GM23338 (cell line): Measurements from ENCODE around the gene GRIK4. TPM values are rescaled to one million over a fixed set of nuclear protein-coding genes. Genes with fewer than 3 reads are reported as not detected.

ENCODE experiments used
- ATAC-seq: fragments of 200-7000 bp; cut with Tn5 transposase; 3 replicates; pipeline ENCODE4 v1.9.1; 2020
- DNase-seq: peaks from one replicate; pipeline ENCODE4 v3.0.0-alpha.2; 2015; ENCODE audit warnings: low spot score
- H2AFZ ChIP-seq: fragments of 200-600 bp; sonication (generic); 2 replicates; pipeline ENCODE4 v1.8.0; 2016; ENCODE audit warnings: antibody characterized with exemption, mild to moderate bottlenecking, moderate library complexity
- H3F3A ChIP-seq: fragments of 200-600 bp; sonication (generic); replicated peaks from 2 replicates; pipeline ENCODE4 v1.8.0; 2017; ENCODE audit warnings: antibody characterized with exemption, mixed run types, low read depth
- H3K27ac ChIP-seq: fragments of 200-600 bp; sonication (generic); 2 replicates; pipeline ENCODE4 v1.6.1; 2016; ENCODE audit warnings: low read depth
- H3K27me3 ChIP-seq: fragments of 200-600 bp; sonication (generic); 2 replicates; pipeline ENCODE4 v1.8.0; 2016; ENCODE audit warnings: mild to moderate bottlenecking, mixed run types, moderate library complexity; ENCODE audit not compliant: insufficient read depth
- H3K36me3 ChIP-seq: fragments of 200-600 bp; sonication (generic); 2 replicates; pipeline ENCODE4 v1.8.0; 2016; ENCODE audit warnings: mild to moderate bottlenecking; ENCODE audit not compliant: insufficient read depth
- H3K4me1 ChIP-seq: fragments of 200-600 bp; sonication (generic); 2 replicates; pipeline ENCODE4 v1.8.0; 2016; ENCODE audit warnings: mild to moderate bottlenecking, moderate library complexity; ENCODE audit not compliant: insufficient read depth
- H3K4me2 ChIP-seq: fragments of 200-600 bp; sonication (generic); 2 replicates; pipeline ENCODE4 v1.7.1; 2017; ENCODE audit warnings: mixed run types
- H3K4me3 ChIP-seq: fragments of 200-600 bp; sonication (generic); 2 replicates; pipeline ENCODE4 v1.6.1; 2016; ENCODE audit warnings: mixed run types
- H3K79me2 ChIP-seq: fragments of 200-600 bp; sonication (generic); replicated peaks from 2 replicates; pipeline ENCODE4 v1.8.0; 2017; ENCODE audit warnings: mild to moderate bottlenecking; ENCODE audit not compliant: insufficient read depth
- H3K9me2 ChIP-seq: fragments of 200-600 bp; sonication (generic); 2 replicates; pipeline ENCODE4 v1.8.0; 2017; ENCODE audit not compliant: insufficient read depth
- H4K20me1 ChIP-seq: fragments of 200-600 bp; sonication (generic); replicated peaks from 2 replicates; pipeline ENCODE4 v1.8.0; 2017; ENCODE audit warnings: mild to moderate bottlenecking; ENCODE audit not compliant: insufficient read depth
- H3K27ac Mint-ChIP-seq: 2 replicates; pipeline ENCODE4 v1.8.0; 2020; ENCODE audit warnings: inconsistent platforms, mild to moderate bottlenecking, moderate library complexity, mixed read lengths
- H3K27me3 Mint-ChIP-seq: 3 replicates; pipeline ENCODE4 v1.8.0; 2022; ENCODE audit warnings: low read depth, mild to moderate bottlenecking, moderate library complexity, mixed read lengths, inconsistent platforms; ENCODE audit not compliant: insufficient read depth, poor library complexity
- H3K36me3 Mint-ChIP-seq: 3 replicates; pipeline ENCODE4 v1.8.0; 2021; ENCODE audit warnings: low read depth, mild to moderate bottlenecking, inconsistent platforms, moderate library complexity, mixed read lengths
- H3K4me1 Mint-ChIP-seq: 3 replicates; pipeline ENCODE4 v1.8.0; 2020; ENCODE audit warnings: mild to moderate bottlenecking, inconsistent platforms, mixed read lengths
- H3K4me3 Mint-ChIP-seq: 3 replicates; pipeline ENCODE4 v1.8.0; 2021; ENCODE audit warnings: moderate library complexity, mild to moderate bottlenecking, inconsistent platforms, mixed read lengths
- H3K9me3 Mint-ChIP-seq: 3 replicates; pipeline ENCODE4 v1.8.0; 2020; ENCODE audit warnings: moderate library complexity, mild to moderate bottlenecking, inconsistent platforms, mixed read lengths
- CREB1 ChIP-seq: fragments of 250-450 bp; sonication (Bioruptor Pico); IDR thresholded peaks from 2 replicates; pipeline ENCODE4 v1.5.0; 2020; ENCODE audit warnings: low read depth, mild to moderate bottlenecking, moderate library complexity
- EZH2 ChIP-seq: fragments of 200-600 bp; sonication (generic); IDR thresholded peaks from one replicate; pipeline ENCODE4 v1.8.0; 2017; ENCODE audit warnings: antibody characterized with exemption, mild to moderate bottlenecking, low read depth; ENCODE audit not compliant: unreplicated experiment
- NANOG ChIP-seq: IDR thresholded peaks from 2 replicates; pipeline ENCODE4 v1.6.1; 2016; ENCODE audit warnings: antibody characterized with exemption, borderline replicate concordance
- STAT1 ChIP-seq: IDR thresholded peaks from one replicate; pipeline ENCODE4 v1.6.1; 2016; ENCODE audit warnings: antibody characterized with exemption; ENCODE audit not compliant: unreplicated experiment
- ZNF114 ChIP-seq: fragments of 250-450 bp; sonication (Bioruptor Pico); IDR thresholded peaks from 2 replicates; pipeline ENCODE4 v1.5.0; 2020; ENCODE audit warnings: mild to moderate bottlenecking, moderate library complexity
- ZNF331 ChIP-seq: fragments of 250-450 bp; sonication (Bioruptor Pico); IDR thresholded peaks from 2 replicates; pipeline ENCODE4 v1.5.0; 2020; ENCODE audit warnings: low read depth, mild to moderate bottlenecking, moderate library complexity
- polyA plus RNA-seq: library from polyadenylated mRNA; unstranded; fragments of >200 nt; fragmentation: Nextera tagmentation; extraction: Ambion mirVana; gene quantifications from 2 replicates; pipeline ENCODE4 v1.2.1, GENCODE V29; 2016
- total RNA-seq: library from RNA; depleted of rRNA; stranded (reverse); fragments of >200 nt; shearing (Covaris generic); gene quantifications from 2 replicates; pipeline ENCODE4 v1.2.3, GENCODE V29; 2014
- TF ChIP-seq, protein P1 (sequence below): fragments of 250-450 bp; sonication (Bioruptor Pico); IDR thresholded peaks from 2 replicates; pipeline ENCODE4 v1.5.0; 2020; ENCODE audit warnings: mild to moderate bottlenecking, moderate library complexity
- TF ChIP-seq, protein P2 (sequence below): IDR thresholded peaks from 2 replicates; pipeline ENCODE4 v1.6.1; 2016; ENCODE audit warnings: antibody characterized with exemption
- TF ChIP-seq, protein P3 (sequence below): IDR thresholded peaks from one replicate; pipeline ENCODE4 v1.6.1; 2018; ENCODE audit warnings: antibody characterized with exemption; ENCODE audit not compliant: unreplicated experiment

Gene GRIK4
- total and polyA plus RNA-seq, 2 experiments from 2014 or later: 0.63 to 2.2 TPM

DNA sequence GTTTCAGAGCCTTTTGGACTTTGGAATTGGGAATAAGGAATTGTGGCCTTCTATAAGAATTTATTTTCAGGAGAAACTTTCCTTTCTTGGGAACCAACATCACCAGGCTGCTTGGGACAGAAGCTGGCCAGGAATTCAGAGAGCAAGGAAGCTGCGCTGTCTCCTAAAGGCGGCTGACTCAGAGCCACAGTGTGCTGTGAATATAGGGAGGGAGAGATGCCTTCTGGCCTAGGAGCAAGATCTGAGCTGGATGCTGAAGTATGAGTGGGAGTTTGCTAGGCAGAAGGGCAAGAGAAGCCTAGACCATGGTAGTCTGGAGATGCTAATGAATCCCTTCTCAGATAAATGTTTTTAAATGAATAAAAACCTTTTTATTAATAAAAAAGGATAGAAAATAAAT, 298.7 kb downstream of the GRIK4 start (continued):
- TF ChIP-seq, protein P1, sequence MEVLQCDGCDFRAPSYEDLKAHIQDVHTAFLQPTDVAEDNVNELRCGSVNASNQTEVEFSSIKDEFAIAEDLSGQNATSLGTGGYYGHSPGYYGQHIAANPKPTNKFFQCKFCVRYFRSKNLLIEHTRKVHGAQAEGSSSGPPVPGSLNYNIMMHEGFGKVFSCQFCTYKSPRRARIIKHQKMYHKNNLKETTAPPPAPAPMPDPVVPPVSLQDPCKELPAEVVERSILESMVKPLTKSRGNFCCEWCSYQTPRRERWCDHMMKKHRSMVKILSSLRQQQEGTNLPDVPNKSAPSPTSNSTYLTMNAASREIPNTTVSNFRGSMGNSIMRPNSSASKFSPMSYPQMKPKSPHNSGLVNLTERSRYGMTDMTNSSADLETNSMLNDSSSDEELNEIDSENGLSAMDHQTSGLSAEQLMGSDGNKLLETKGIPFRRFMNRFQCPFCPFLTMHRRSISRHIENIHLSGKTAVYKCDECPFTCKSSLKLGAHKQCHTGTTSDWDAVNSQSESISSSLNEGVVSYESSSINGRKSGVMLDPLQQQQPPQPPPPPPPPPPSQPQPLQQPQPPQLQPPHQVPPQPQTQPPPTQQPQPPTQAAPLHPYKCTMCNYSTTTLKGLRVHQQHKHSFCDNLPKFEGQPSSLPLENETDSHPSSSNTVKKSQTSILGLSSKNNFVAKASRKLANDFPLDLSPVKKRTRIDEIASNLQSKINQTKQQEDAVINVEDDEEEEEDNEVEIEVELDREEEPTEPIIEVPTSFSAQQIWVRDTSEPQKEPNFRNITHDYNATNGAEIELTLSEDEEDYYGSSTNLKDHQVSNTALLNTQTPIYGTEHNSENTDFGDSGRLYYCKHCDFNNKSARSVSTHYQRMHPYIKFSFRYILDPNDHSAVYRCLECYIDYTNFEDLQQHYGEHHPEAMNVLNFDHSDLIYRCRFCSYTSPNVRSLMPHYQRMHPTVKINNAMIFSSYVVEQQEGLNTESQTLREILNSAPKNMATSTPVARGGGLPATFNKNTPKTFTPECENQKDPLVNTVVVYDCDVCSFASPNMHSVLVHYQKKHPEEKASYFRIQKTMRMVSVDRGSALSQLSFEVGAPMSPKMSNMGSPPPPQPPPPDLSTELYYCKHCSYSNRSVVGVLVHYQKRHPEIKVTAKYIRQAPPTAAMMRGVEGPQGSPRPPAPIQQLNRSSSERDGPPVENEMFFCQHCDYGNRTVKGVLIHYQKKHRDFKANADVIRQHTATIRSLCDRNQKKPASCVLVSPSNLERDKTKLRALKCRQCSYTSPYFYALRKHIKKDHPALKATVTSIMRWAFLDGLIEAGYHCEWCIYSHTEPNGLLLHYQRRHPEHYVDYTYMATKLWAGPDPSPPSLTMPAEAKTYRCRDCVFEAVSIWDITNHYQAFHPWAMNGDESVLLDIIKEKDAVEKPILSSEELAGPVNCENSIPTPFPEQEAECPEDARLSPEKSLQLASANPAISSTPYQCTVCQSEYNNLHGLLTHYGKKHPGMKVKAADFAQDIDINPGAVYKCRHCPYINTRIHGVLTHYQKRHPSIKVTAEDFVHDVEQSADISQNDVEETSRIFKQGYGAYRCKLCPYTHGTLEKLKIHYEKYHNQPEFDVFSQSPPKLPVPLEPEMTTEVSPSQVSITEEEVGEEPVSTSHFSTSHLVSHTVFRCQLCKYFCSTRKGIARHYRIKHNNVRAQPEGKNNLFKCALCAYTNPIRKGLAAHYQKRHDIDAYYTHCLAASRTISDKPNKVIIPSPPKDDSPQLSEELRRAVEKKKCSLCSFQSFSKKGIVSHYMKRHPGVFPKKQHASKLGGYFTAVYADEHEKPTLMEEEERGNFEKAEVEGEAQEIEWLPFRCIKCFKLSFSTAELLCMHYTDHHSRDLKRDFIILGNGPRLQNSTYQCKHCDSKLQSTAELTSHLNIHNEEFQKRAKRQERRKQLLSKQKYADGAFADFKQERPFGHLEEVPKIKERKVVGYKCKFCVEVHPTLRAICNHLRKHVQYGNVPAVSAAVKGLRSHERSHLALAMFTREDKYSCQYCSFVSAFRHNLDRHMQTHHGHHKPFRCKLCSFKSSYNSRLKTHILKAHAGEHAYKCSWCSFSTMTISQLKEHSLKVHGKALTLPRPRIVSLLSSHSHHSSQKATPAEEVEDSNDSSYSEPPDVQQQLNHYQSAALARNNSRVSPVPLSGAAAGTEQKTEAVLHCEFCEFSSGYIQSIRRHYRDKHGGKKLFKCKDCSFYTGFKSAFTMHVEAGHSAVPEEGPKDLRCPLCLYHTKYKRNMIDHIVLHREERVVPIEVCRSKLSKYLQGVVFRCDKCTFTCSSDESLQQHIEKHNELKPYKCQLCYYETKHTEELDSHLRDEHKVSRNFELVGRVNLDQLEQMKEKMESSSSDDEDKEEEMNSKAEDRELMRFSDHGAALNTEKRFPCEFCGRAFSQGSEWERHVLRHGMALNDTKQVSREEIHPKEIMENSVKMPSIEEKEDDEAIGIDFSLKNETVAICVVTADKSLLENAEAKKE (CRISPR knock-in tag): no peak
- TF ChIP-seq NANOG (no peak), EZH2 (no peak), ZNF331 (CRISPR knock-in tag) (no peak)
- TF ChIP-seq, protein P2, sequence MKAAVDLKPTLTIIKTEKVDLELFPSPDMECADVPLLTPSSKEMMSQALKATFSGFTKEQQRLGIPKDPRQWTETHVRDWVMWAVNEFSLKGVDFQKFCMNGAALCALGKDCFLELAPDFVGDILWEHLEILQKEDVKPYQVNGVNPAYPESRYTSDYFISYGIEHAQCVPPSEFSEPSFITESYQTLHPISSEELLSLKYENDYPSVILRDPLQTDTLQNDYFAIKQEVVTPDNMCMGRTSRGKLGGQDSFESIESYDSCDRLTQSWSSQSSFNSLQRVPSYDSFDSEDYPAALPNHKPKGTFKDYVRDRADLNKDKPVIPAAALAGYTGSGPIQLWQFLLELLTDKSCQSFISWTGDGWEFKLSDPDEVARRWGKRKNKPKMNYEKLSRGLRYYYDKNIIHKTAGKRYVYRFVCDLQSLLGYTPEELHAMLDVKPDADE: no peak

DNA sequence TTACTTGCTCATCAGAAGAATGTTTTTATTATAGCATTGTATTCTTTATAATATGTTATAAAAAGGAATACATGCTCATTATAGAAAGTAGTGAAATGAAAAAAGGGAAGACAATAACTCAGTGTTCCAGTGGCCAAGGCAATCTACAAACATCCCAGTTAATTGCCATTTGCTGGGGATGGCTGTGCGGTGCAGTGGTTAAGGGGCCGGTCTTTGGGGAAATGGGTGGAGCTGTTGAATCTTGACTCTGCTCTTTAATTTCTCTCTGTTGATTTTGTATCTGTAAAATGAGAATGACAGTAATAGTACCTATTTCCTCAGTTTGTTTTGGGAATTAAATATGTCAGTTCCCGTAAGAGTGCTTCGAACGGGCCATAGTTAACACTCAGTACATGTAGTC, 299.7 kb downstream of the GRIK4 start:
- H3K4me3 Mint-ChIP-seq: no peak overlapping the region
- ATAC-seq (no peak), DNase-seq (no peak)
- Histone ChIP-seq H3K27me3 (no peaks in the 10 kb centered on the region), H3F3A (no peaks in the 10 kb centered on the region), H3K27ac (no peak overlapping the region), H3K9me2 (peaks cover 10% of the 10 kb centered on the region), H3K79me2 (no peaks in the 10 kb centered on the region), H3K4me2 (no peak overlapping the region), H3K4me3 (no peak overlapping the region), H2AFZ (no peak overlapping the region), H4K20me1 (no peaks in the 10 kb centered on the region), H3K4me1 (peaks cover 10% of the 10 kb centered on the region; the same call in 1 of the 2 replicates), H3K36me3 (no peaks in the 10 kb centered on the region)
- H3K27me3 Mint-ChIP-seq: peaks cover 2% of the 10 kb centered on the region
- H3K9me3 Mint-ChIP-seq: no peaks in the 10 kb centered on the region
- peaks cover 15% of the 10 kb centered on the region for H3K4me1 Mint-ChIP-seq
- H3K27ac Mint-ChIP-seq: no peak overlapping the region
- H3K36me3 Mint-ChIP-seq: no peaks in the 10 kb centered on the region
- no peak for TF ChIP-seq CREB1 (CRISPR knock-in tag)
- no peak for TF ChIP-seq STAT1
- no peak for TF ChIP-seq NANOG
- TF ChIP-seq ZNF114 (CRISPR knock-in tag): no peak
- TF ChIP-seq, protein P3, sequence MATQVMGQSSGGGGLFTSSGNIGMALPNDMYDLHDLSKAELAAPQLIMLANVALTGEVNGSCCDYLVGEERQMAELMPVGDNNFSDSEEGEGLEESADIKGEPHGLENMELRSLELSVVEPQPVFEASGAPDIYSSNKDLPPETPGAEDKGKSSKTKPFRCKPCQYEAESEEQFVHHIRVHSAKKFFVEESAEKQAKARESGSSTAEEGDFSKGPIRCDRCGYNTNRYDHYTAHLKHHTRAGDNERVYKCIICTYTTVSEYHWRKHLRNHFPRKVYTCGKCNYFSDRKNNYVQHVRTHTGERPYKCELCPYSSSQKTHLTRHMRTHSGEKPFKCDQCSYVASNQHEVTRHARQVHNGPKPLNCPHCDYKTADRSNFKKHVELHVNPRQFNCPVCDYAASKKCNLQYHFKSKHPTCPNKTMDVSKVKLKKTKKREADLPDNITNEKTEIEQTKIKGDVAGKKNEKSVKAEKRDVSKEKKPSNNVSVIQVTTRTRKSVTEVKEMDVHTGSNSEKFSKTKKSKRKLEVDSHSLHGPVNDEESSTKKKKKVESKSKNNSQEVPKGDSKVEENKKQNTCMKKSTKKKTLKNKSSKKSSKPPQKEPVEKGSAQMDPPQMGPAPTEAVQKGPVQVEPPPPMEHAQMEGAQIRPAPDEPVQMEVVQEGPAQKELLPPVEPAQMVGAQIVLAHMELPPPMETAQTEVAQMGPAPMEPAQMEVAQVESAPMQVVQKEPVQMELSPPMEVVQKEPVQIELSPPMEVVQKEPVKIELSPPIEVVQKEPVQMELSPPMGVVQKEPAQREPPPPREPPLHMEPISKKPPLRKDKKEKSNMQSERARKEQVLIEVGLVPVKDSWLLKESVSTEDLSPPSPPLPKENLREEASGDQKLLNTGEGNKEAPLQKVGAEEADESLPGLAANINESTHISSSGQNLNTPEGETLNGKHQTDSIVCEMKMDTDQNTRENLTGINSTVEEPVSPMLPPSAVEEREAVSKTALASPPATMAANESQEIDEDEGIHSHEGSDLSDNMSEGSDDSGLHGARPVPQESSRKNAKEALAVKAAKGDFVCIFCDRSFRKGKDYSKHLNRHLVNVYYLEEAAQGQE: no peak
